ENCODE measurements around the gene NALCN. TPM values are rescaled to one million over a fixed set of nuclear protein-coding genes. Genes with fewer than 3 reads are reported as not detected.

The NALCN gene
- total RNA-seq, 2 donors from 2014 or later = not detected

- no peak for ATAC-seq
- Mint-ChIP-seq H3K36me3 (no peaks in the 10 kb centered on the region), H3K27ac (no peak overlapping the region), H3K9me3 (no peaks in the 10 kb centered on the region)
- no peak for DNase-seq (ENCODE audit: low spot score in 2 of 2)
Measured at GRCh38 chr13:101085551-101085950, 330.8 kb downstream of the NALCN start.

- Mint-ChIP-seq H3K9me3 (peaks cover 4 to 11% of the 10 kb centered on the region in 2 donors), H3K27ac (no peak overlapping the region), H3K36me3 (no peaks in the 10 kb centered on the region)
- ATAC-seq = no peak
- no peak for DNase-seq (ENCODE audit: low spot score in 2 of 2)
Measured at GRCh38 chr13:101082441-101082840, 333.9 kb downstream of the NALCN start.

- Mint-ChIP-seq H3K27ac (no peak overlapping the region), H3K36me3 (no peaks in the 10 kb centered on the region), H3K9me3 (peaks cover 4 to 11% of the 10 kb centered on the region in 2 donors)
- DNase-seq (ENCODE audit: low spot score in 2 of 2) = no peak
- no peak for ATAC-seq
Measured at GRCh38 chr13:101080616-101081015, 335.7 kb downstream of the NALCN start.

GRCh38 chr13:101065329-101065728 lies 351.0 kb downstream of the NALCN start:
- Mint-ChIP-seq H3K27ac (no peak overlapping the region), H3K36me3 (no peaks in the 10 kb centered on the region), H3K9me3 (peaks cover 0 to 3% of the 10 kb centered on the region in 2 donors)
- ATAC-seq (no peak), DNase-seq (ENCODE audit: low spot score in 2 of 2) (no peak)

- no peak for ATAC-seq
- DNase-seq (ENCODE audit: low spot score in 2 of 2) = no peak
- Mint-ChIP-seq H3K9me3 (no peaks in the 10 kb centered on the region), H3K27ac (no peak overlapping the region), H3K36me3 (no peaks in the 10 kb centered on the region)
Measured at GRCh38 chr13:101059793-101060192, 356.5 kb downstream of the NALCN start.

- no peak for DNase-seq (ENCODE audit: low spot score in 2 of 2)
- ATAC-seq = no peak
- Mint-ChIP-seq H3K9me3 (no peaks in the 10 kb centered on the region), H3K27ac (no peak overlapping the region), H3K36me3 (no peaks in the 10 kb centered on the region)
Measured at GRCh38 chr13:101058841-101059240, 357.5 kb downstream of the NALCN start.

GRCh38 chr13:101053301-101054093 lies 362.8 kb downstream of the NALCN start:
- no peak for DNase-seq (ENCODE audit: low spot score in 2 of 2)
- Mint-ChIP-seq H3K9me3 (no peaks in the 10 kb centered on the region), H3K27ac (no peak overlapping the region), H3K36me3 (no peaks in the 10 kb centered on the region)
- ATAC-seq = no peak

- Mint-ChIP-seq H3K36me3 (peaks cover 0 to 16% of the 10 kb centered on the region in 2 donors), H3K27ac (no peak overlapping the region), H3K9me3 (peaks cover 7 to 11% of the 10 kb centered on the region in 2 donors)
- no peak for ATAC-seq
- DNase-seq (ENCODE audit: low spot score in 2 of 2) = no peak
Measured at GRCh38 chr13:101049166-101049850, 367.0 kb downstream of the NALCN start.

GRCh38 chr13:101036546-101036945 lies 379.8 kb downstream of the NALCN start:
- ATAC-seq = no peak
- no peak overlapping the region for H3K27ac Mint-ChIP-seq
- peaks cover 0 to 13% of the 10 kb centered on the region in 2 donors for H3K36me3 Mint-ChIP-seq
- H3K9me3 Mint-ChIP-seq = peaks cover 18% of the 10 kb centered on the region in 2 donors
- DNase-seq (ENCODE audit: low spot score in 2 of 2) = no peak

- Mint-ChIP-seq H3K27ac (no peak overlapping the region), H3K36me3 (peaks cover 0 to 9% of the 10 kb centered on the region in 2 donors), H3K9me3 (peaks cover 9 to 10% of the 10 kb centered on the region in 2 donors)
- DNase-seq (ENCODE audit: low spot score in 2 of 2) = no peak
- no peak for ATAC-seq
Measured at GRCh38 chr13:101035119-101035620, 381.1 kb downstream of the NALCN start.

GRCh38 chr13:101026736-101027398 lies 389.4 kb downstream of the NALCN start:
- ATAC-seq = no peak
- DNase-seq (ENCODE audit: low spot score in 2 of 2) = no peak
- H3K27ac Mint-ChIP-seq = no peak overlapping the region
- H3K36me3 Mint-ChIP-seq = no peaks in the 10 kb centered on the region
- no peaks in the 10 kb centered on the region for H3K9me3 Mint-ChIP-seq

- Mint-ChIP-seq H3K36me3 (no peaks in the 10 kb centered on the region), H3K9me3 (no peaks in the 10 kb centered on the region), H3K27ac (no peak overlapping the region)
- DNase-seq (ENCODE audit: low spot score in 2 of 2) (no peak), ATAC-seq (no peak)
Measured at GRCh38 chr13:101026328-101026727, 390.0 kb downstream of the NALCN start.

- DNase-seq (ENCODE audit: low spot score in 2 of 2) (no peak), ATAC-seq (no peak)
- Mint-ChIP-seq H3K36me3 (no peaks in the 10 kb centered on the region), H3K27ac (no peak overlapping the region), H3K9me3 (no peaks in the 10 kb centered on the region)
Measured at GRCh38 chr13:101025925-101026324, 390.4 kb downstream of the NALCN start.

- no peaks in the 10 kb centered on the region for H3K9me3 Mint-ChIP-seq
- no peak overlapping the region for H3K27ac Mint-ChIP-seq
- no peak for DNase-seq (ENCODE audit: low spot score in 2 of 2)
- no peaks in the 10 kb centered on the region for H3K36me3 Mint-ChIP-seq
- no peak for ATAC-seq
Measured at GRCh38 chr13:101025519-101025918, 390.8 kb downstream of the NALCN start.

GRCh38 chr13:101019126-101019525 lies 397.2 kb downstream of the NALCN start:
- ATAC-seq (no peak), DNase-seq (ENCODE audit: low spot score in 2 of 2) (no peak)
- Mint-ChIP-seq H3K27ac (no peak overlapping the region), H3K9me3 (no peaks in the 10 kb centered on the region), H3K36me3 (no peaks in the 10 kb centered on the region)

- no peaks in the 10 kb centered on the region for H3K36me3 Mint-ChIP-seq
- H3K27ac Mint-ChIP-seq = no peak overlapping the region
- ATAC-seq (no peak), DNase-seq (ENCODE audit: low spot score in 2 of 2) (no peak)
- no peaks in the 10 kb centered on the region for H3K9me3 Mint-ChIP-seq
Measured at GRCh38 chr13:101018720-101019119, 397.6 kb downstream of the NALCN start.
